Measurements from ENCODE around the gene GRIK4.

DNA sequence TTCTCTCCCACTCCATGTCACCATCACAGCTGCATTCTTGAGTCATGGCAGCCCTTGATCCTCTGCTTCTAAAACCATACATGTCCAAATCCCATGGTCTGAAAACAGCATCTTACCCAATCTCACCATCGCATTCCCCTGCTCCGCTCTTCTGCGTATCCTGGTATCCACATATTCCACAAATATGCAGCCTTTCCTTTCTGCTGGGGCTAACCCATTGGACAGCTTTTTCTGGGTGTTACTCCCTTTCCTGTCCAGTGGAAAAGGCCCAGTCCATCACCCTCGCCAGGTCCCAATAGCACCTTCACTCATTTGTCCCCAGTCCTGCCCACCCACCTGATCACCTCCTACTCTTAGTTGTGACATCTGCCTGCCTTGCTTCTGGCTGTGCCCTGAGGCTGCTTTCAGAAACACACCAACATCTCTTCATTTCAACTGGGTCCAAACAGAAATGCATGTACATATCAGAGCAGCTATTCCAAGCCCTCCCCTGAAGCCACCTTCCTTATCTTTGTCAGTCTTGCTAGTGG, 274.7 kb downstream of the GRIK4 start:
- TF ChIP-seq POLR2AphosphoS5 (IDR thresholded peaks at IDR 0.05), result no peak
- TF ChIP-seq EP300 (IDR thresholded peaks at IDR 0.05), result no peak
